NCI-H1417 treated with DMSO at 0.1 percent for 48 hours (cell line): ENCODE measurements around the gene NR1H3.
"Not testable (repeated sequence)": the region's sequence is repeated elsewhere in the genome, so short reads cannot be mapped to it uniquely, and the experiment has no call there.

Experiments
- DNase-seq: peaks from one replicate; lab custom pipeline; 2025; lab: John Stamatoyannopoulos, UW

NR1H3 gene

GRCh38 chr11:47257517-47258316, at the start of gene NR1H3:
TSS of gene NR1H3 (plus strand) at chr11:47257996. CDS start at chr11:47259217, 1,221 bp downstream.
- no peak for DNase-seq

- not testable (repeated sequence) for DNase-seq
Observed at GRCh38 chr11:47208008-47208552, 49.7 kb upstream of the NR1H3 start.

- DNase-seq: no peak
Observed at GRCh38 chr11:47208628-47209027, 49.2 kb upstream of the NR1H3 start.

GRCh38 chr11:47212938-47213337, 44.9 kb upstream of the NR1H3 start:
- no peak for DNase-seq

GRCh38 chr11:47213950-47214565, 43.7 kb upstream of the NR1H3 start:
- DNase-seq: peak; percentile 28

- DNase-seq: peak; percentile 16
Observed at GRCh38 chr11:47215366-47215910, 42.4 kb upstream of the NR1H3 start.

GRCh38 chr11:47216121-47216798, 41.5 kb upstream of the NR1H3 start:
- DNase-seq: no peak

- DNase-seq: no peak
Observed at GRCh38 chr11:47220401-47220821, 37.4 kb upstream of the NR1H3 start.

- DNase-seq: no peak
Observed at GRCh38 chr11:47222696-47223095, 35.1 kb upstream of the NR1H3 start.

- DNase-seq: no peak
Observed at GRCh38 chr11:47225552-47226400, 32.0 kb upstream of the NR1H3 start.

GRCh38 chr11:47229161-47229560, 28.6 kb upstream of the NR1H3 start:
- DNase-seq: no peak

- no peak for DNase-seq
Observed at GRCh38 chr11:47233051-47233450, 24.7 kb upstream of the NR1H3 start.

GRCh38 chr11:47233989-47234668, 23.7 kb upstream of the NR1H3 start:
- no peak for DNase-seq

- DNase-seq: no peak
Observed at GRCh38 chr11:47234669-47235100, 23.1 kb upstream of the NR1H3 start.

- no peak for DNase-seq
Observed at GRCh38 chr11:47235163-47235562, 22.6 kb upstream of the NR1H3 start.

GRCh38 chr11:47236482-47236881, 21.3 kb upstream of the NR1H3 start:
- no peak for DNase-seq

GRCh38 chr11:47239852-47240251, 17.9 kb upstream of the NR1H3 start:
- no peak for DNase-seq

GRCh38 chr11:47241841-47242301, 15.9 kb upstream of the NR1H3 start:
- DNase-seq: no peak

GRCh38 chr11:47242596-47243192, 15.1 kb upstream of the NR1H3 start:
- no peak for DNase-seq

GRCh38 chr11:47243454-47243853, 14.3 kb upstream of the NR1H3 start:
- DNase-seq: no peak
